NCI-H446 treated with DMSO at 0.1 percent for 48 hours (cell line): Measurements from ENCODE around the gene DQX1.
A peak's percentile ranks its signal among the peaks of the same experiment; 100 is the strongest.

Experiments used
- DNase-seq: peaks from one replicate; lab custom pipeline; 2025; lab: John Stamatoyannopoulos, UW

Gene DQX1

GRCh38 chr2:74554820-74555531 lies 28.9 kb upstream of the DQX1 start:
- DNase-seq, result no peak

DNA sequence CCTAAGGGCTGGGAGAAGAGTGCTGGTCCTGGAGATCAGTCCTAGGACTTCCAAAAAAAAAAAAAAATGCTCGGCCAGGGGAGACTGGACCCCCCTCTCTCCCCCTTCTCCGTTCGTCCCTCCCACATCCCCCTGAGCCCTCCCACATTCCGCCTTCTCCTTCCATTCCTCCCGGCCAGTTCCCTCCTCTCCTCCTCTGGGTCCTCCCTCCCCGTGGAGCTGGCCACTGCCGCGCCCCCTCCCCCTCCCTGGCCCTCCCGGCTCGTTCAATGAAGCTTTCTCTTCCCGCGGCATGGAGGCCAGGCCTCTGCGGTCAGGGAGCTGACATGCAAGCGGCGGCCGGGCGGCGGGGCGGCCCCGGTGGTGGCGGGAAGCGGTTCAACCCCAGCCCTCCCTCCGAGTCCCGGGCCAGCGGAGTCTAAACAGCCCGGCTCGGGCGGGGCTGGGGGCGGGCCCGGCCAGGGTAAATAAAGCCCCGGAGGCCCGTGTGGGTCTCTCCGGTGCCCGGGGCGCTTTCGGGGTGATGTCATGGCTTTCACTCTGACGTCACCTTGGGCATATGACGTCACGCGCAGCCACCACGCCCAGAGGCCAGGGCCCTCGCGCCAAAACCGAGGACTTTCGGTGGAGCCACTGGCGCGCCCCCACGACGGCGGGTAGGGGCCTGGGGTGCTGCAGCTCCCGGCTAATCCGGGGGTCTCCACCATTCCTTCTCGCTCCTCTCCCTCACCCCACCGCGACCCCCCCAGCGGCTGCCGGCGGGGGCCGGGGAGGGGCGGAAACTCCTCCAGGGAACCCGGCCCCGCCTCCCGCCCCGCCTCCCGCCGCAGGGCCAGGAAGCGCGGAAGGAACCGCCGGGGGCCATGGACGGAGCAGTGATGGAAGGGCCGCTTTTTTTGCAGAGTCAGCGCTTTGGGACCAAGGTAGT lies 28.1 kb upstream of the DQX1 start, which contains the start of the genes DOK1 and LOXL3:
Gene DOK1, plus strand, starts transcription at position 829 of the 928 bp plus-strand sequence. Its CDS starts 35 bp downstream, at position 864.
Gene LOXL3, minus strand, starts transcription at position 51 of the 928 bp plus-strand sequence. CDS start 1,308 bp downstream, outside the sequence.
- DNase-seq, result peak; percentile 25

DNA sequence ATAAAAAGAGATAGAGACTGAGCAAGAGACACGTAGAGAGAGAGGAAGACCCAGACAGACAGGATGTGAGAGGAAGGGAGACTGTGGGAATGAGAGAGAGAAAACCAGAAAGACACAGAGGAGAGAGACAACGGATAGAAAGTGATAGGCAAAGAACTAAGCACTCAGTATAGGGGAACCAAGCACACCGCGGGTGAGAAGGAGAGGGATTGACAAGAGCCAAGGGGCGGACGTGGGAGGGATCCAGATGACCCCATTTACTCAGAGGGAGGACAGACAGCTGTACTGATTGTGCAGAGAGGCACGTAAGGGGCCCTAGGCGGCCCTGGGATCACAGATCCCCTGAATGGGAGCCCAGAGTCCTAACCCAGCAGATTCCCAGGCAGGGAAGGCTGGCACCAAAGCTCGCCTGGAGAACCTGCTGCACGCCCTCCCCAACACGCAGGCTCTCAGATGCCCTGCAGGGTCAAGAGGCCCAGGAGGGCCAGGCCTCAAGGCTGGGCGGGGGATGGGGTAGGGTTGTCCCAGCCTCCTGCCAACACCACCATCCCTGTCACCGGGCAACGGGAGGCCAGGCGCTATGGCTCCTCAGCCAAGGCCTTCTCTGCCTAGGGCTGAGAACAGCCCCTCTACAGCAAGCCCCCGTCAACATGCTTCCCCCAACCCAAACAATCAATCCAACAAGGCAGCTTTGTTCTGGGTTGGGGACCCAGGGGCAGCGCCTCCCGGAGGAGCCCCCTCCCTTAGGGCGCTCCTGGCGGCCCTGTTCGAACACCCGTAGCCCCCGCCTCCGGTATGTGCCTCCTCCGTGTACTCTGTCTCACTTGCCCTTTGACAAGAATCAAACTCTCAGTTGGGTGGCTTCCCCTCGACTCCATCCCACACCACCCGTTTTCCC lies 27.1 kb upstream of the DQX1 start:
- DNase-seq, result no peak

DNA sequence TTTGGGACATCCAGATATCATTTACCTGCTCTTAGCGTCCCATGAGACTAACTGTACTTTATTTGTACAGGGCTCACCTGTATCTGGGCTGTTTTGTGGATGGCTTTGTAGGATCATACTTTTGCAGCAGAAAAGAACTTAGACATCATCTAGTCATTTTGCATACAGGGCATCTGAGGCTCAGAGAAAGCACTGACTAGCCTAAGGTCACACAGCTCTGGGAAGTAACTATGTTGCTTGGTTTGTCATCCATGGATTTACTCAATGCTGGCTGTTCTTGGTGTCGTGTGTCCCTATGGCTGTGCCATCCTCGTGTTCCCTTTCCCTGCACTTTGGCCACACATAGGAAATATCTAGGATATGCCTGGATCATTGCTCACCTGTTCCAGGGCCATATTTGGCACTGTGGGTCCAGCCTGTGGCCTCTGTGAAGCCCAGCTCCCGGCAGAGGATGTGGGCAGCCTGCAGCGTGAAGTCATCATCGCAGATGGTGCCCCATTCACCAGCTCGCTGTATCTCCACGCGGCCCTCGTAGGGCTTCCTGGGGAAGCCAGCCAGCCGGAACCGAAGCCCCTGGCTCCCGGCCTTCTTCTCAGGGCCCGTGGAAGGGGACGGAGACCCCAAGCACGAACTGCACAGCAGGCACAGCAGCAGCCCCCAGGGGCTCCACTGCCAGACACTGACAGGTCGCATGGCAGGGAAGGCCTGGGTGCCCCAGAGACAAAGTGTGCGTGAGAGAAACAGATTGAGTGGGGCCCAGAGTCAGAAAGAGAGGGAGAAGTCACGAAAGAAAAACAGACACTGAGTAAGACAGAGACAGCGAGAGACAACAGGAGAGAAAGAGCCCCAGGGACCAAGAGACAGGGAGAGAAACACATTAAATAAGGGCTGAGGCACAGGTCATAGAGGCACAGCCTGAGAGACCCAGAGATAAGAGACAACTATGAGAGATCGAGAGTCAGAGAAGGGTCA lies 26.2 kb upstream of the DQX1 start:
- DNase-seq, result no peak

GRCh38 chr2:74551530-74551929 lies 25.5 kb upstream of the DQX1 start:
- DNase-seq, result no peak

DNA sequence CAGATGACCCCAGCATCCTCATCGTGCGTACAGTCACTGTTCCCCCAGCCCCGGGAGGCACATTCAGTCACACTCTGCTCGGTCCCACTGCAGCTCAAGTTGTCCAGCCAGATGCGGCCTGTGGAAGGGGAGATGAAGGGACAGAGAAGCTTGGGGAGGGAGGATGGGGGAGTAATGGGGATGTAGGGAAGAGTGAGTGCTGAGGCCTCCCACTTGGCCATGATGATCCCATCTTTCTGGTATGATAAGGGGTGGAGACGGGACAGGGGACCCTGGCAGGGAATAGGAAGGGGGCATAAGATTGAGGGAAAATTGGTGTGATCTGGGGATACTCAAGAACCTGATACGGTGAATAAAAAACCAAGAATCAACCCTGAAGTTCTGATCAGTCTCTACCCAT lies 24.2 kb upstream of the DQX1 start:
- no peak for DNase-seq

- no peak for DNase-seq
Measured at GRCh38 chr2:74548900-74549826, 23.1 kb upstream of the DQX1 start.

- DNase-seq, result peak; percentile 22
Measured at GRCh38 chr2:74548285-74548899, 22.4 kb upstream of the DQX1 start.

DNA sequence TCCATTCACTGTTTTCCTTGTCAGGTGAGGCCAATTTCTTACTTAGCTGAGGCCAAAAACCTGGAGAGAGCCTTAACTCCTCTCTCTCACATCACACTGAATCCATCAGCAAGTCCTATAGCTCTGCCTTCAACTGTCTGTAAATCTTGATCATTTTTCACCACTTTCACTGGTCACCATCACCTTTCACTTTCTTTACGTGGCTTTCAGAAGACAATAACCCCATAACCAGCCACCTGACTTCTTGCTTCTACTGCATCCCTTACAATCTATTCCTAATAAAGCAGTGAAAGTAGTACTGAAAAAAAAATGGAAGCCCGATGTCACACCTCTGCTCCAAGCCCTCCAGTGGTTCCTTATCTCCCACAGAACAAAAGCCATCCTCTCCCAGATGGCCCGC lies 20.0 kb upstream of the DQX1 start:
- no peak for DNase-seq

DNA sequence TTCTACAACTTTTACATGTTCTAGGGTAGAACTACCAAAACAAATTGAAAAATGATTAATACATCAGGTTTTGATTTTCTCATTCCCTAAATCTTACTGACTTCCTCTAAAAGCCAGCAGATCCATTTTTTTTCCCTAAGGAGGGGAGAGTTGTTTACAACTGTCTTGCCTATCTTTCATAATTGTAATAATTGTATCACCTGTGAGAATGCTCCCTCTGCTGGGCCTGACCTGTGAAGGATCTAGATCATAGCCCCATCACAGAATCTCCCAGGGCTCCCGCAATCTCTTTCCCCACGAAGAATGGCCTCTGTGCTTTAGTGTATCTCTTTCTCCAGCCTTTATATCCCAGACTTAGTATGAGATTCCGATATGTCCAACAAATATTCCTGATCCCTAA lies 18.6 kb upstream of the DQX1 start:
- no peak for DNase-seq

GRCh38 chr2:74542978-74543377 lies 16.9 kb upstream of the DQX1 start:
- no peak for DNase-seq

DNA sequence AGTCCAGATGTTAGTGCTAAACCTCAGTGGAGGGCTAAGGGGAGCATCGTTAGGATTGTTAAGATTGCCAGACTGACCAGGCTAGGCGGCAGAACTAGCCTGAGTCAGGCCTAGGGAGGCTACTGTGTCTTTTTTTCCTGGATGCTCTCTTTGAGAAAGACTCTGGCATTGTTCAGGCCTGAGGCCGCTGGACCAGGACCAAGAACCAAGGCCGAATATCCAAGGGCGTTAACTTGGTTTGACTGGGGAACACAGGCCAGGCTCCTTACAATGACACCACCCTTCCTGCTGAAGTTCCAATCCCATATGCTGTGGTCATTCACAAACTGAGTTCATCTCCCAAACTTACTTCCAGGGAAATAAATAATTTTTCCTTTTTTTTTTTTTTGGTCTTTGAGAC lies 14.3 kb upstream of the DQX1 start:
- no peak for DNase-seq

GRCh38 chr2:74538881-74539339 lies 12.9 kb upstream of the DQX1 start:
- DNase-seq, result no peak

DNA sequence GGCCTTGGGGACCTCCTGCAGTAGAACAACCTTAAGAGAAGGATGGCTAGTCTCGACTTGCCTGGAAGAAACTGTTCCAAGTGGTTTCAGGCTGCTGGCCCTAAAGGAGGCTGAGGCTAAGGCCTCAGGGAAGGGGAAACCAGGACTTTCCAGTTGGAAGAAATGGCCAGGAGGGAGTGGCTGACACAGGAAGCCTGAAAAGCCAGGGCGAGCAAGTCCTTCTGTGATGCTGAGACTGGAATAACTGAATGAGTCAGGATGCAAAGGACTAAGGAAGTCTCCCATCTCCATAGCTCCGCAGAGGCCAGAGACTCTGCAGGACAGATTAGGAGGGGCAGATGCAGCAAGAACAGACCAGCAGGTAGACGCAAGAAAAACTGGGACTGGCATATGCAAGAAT lies 11.1 kb upstream of the DQX1 start:
- no peak for DNase-seq

DNA sequence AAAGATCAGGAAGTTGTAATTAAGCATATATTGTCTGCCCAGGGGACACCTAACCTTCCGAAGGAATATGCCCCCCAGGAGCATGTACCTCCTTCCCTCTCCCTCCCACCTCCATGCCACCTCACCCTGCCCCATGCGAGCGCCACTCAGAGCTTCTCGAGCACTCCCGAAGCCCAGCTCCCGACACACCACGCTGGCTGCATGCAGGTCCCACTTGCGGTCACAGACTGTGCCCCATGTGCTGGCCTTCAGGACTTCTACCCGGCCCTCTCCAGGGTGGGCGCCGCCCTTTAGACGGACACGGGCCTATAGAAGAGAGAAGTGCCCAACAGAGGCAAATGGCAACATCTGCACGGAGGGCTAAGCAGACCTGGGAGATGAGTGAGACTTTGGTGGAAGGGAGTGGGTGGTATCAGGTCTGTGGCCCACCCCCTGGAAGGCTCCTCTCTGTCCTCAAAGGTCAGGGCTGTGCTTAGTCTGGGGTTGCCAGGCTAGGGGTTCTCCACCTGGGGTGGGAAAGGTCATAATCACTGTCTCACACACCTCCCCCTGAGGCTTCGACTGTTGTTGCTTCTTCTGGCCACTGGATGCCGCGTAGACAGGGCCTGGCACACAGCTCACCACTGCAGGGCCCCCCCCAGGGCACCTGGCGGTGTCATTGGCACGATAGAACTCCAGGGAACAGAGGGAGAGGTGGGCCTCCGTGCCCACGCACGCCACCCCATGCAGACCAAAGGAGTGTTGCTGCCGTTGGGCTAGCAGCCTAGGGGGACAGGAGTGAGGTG lies 10.3 kb upstream of the DQX1 start:
- no peak for DNase-seq

DNA sequence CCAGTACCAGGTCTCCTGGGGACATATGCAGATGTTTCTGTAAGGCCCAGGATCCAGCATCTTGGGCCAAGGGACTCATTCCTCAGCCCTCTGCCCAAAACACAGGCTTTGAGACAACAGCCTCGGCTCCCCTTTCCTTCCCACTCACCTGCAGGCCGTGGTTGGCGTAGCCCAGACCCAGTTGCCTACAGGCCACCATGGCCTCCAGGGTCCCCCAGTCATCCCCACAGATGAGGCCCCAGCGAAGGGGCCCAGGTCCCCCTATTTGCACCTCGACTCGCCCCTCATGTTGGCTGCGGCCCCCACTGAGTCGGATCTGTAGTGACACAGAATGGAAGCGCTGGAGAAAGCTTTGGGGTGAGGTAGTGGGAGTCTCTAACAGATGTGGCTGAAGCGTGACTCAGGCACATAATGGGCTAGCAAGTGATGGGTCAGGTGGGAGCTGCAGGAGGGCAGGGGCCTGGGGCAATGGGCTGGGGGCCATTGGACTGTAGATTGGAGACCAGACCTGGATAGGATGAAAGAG lies 9.5 kb upstream of the DQX1 start:
- no peak for DNase-seq

GRCh38 chr2:74534411-74534810 lies 8.4 kb upstream of the DQX1 start:
- no peak for DNase-seq

DNA sequence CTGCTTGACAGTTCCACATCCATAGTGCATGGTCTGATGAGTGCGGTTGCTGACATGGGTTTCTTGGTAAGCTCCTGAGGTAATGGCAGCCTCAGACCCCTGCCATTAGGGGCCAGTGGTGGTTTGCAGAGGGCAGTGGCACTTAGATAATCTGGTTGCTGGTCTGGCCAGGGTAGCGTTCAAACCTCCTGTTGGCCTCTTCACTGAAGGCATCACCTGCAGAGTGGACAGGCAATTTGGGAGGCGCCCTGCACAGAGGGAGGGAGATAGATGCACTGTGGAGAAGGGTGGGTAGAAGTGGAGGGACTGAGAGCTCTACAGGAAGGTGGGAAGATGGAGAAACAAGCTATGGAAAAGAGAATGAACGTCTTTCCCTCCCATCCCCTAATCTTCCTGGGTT lies 7.4 kb upstream of the DQX1 start:
- DNase-seq, result no peak
